ENCODE measurements around the gene B4GALNT4.
A peak's percentile ranks its signal among the peaks of the same experiment; 100 is the strongest.

The B4GALNT4 gene

GRCh38 chr11:363948-364761, 5.1 kb upstream of the B4GALNT4 start:
- Histone ChIP-seq H2AFZ (ENCODE audit: low read length) (peak overlapping the region; percentile 77), H4K20me1 (ENCODE audit: insufficient read depth, low read length) (no peaks in the 10 kb centered on the region), H3K9ac (ENCODE audit: low read length) (no peak overlapping the region), H3K79me2 (ENCODE audit: low read length) (no peaks in the 10 kb centered on the region), H3K36me3 (replicated peaks; ENCODE audit: insufficient read depth, low read length) (no peaks in the 10 kb centered on the region), H3K9me3 (replicated peaks; ENCODE audit: insufficient read depth, low read length) (no peaks in the 10 kb centered on the region), H3K4me1 (ENCODE audit: low read length) (0 out of 2 replicates have a peak, but pooled peaks cover 3% of the 10 kb centered on the region), H3K27ac (ENCODE audit: low read length) (no peak overlapping the region), H3K27me3 (replicated peaks; ENCODE audit: insufficient read depth, low read length) (peaks cover 77% of the 10 kb centered on the region), H3K4me3 (ENCODE audit: low read length) (0 out of 2 replicates have a peak overlapping the region, but pooled peaks have one; percentile 24), H3K9me2 (replicated peaks; ENCODE audit: insufficient read depth, low read length) (no peaks in the 10 kb centered on the region), H3K4me2 (ENCODE audit: low read depth, low read length) (peak overlapping the region; percentile 61), H3F3A (ENCODE audit: insufficient read depth, low read length) (no peaks in the 10 kb centered on the region)
- TF ChIP-seq, protein P1, sequence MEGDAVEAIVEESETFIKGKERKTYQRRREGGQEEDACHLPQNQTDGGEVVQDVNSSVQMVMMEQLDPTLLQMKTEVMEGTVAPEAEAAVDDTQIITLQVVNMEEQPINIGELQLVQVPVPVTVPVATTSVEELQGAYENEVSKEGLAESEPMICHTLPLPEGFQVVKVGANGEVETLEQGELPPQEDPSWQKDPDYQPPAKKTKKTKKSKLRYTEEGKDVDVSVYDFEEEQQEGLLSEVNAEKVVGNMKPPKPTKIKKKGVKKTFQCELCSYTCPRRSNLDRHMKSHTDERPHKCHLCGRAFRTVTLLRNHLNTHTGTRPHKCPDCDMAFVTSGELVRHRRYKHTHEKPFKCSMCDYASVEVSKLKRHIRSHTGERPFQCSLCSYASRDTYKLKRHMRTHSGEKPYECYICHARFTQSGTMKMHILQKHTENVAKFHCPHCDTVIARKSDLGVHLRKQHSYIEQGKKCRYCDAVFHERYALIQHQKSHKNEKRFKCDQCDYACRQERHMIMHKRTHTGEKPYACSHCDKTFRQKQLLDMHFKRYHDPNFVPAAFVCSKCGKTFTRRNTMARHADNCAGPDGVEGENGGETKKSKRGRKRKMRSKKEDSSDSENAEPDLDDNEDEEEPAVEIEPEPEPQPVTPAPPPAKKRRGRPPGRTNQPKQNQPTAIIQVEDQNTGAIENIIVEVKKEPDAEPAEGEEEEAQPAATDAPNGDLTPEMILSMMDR (IDR thresholded peaks at IDR 0.05; ENCODE audit: low read length) = peak; percentile 56
- no peak for TF ChIP-seq EZH2 (optimal IDR thresholded peaks at IDR 0.05; ENCODE audit: low read depth, low read length)
- peak; percentile 70 for DNase-seq

- Histone ChIP-seq H3K27ac (ENCODE audit: low read length) (no peak overlapping the region), H4K20me1 (ENCODE audit: insufficient read depth, low read length) (no peaks in the 10 kb centered on the region), H3K27me3 (replicated peaks; ENCODE audit: insufficient read depth, low read length) (peaks cover 71% of the 10 kb centered on the region), H3K9ac (ENCODE audit: low read length) (no peak overlapping the region), H3K9me2 (replicated peaks; ENCODE audit: insufficient read depth, low read length) (no peaks in the 10 kb centered on the region), H3K9me3 (replicated peaks; ENCODE audit: insufficient read depth, low read length) (no peaks in the 10 kb centered on the region), H3K36me3 (replicated peaks; ENCODE audit: insufficient read depth, low read length) (no peaks in the 10 kb centered on the region), H3F3A (ENCODE audit: insufficient read depth, low read length) (no peaks in the 10 kb centered on the region), H3K4me1 (ENCODE audit: low read length) (0 out of 2 replicates have a peak, but pooled peaks cover 3% of the 10 kb centered on the region), H3K4me2 (ENCODE audit: low read depth, low read length) (no peak overlapping the region), H2AFZ (ENCODE audit: low read length) (no peak overlapping the region), H3K79me2 (ENCODE audit: low read length) (no peaks in the 10 kb centered on the region), H3K4me3 (ENCODE audit: low read length) (no peak overlapping the region)
- TF ChIP-seq, protein P1 (IDR thresholded peaks at IDR 0.05; ENCODE audit: low read length) = no peak
- no peak for TF ChIP-seq EZH2phosphoT487 (IDR thresholded peaks at IDR 0.05; ENCODE audit: low read length)
- TF ChIP-seq EZH2 (optimal IDR thresholded peaks at IDR 0.05; ENCODE audit: low read depth, low read length) = no peak
- DNase-seq = no peak
These were observed 4.1 kb upstream of the B4GALNT4 start for GRCh38 chr11:364991-365725.

- Histone ChIP-seq H2AFZ (ENCODE audit: low read length) (no peak overlapping the region), H3K27ac (ENCODE audit: low read length) (no peak overlapping the region), H3K4me2 (ENCODE audit: low read depth, low read length) (no peak overlapping the region), H3K36me3 (replicated peaks; ENCODE audit: insufficient read depth, low read length) (no peaks in the 10 kb centered on the region), H3K4me3 (ENCODE audit: low read length) (no peak overlapping the region), H3K79me2 (ENCODE audit: low read length) (no peaks in the 10 kb centered on the region), H3K4me1 (ENCODE audit: low read length) (0 out of 2 replicates have a peak, but pooled peaks cover 3% of the 10 kb centered on the region), H3F3A (ENCODE audit: insufficient read depth, low read length) (no peaks in the 10 kb centered on the region), H3K9ac (ENCODE audit: low read length) (no peak overlapping the region), H3K27me3 (replicated peaks; ENCODE audit: insufficient read depth, low read length) (peaks cover 71% of the 10 kb centered on the region), H3K9me3 (replicated peaks; ENCODE audit: insufficient read depth, low read length) (no peaks in the 10 kb centered on the region), H3K9me2 (replicated peaks; ENCODE audit: insufficient read depth, low read length) (no peaks in the 10 kb centered on the region), H4K20me1 (ENCODE audit: insufficient read depth, low read length) (no peaks in the 10 kb centered on the region)
- TF ChIP-seq EZH2phosphoT487 (IDR thresholded peaks at IDR 0.05; ENCODE audit: low read length) = no peak
- TF ChIP-seq, protein P1 (IDR thresholded peaks at IDR 0.05; ENCODE audit: low read length) = no peak
- TF ChIP-seq EZH2 (optimal IDR thresholded peaks at IDR 0.05; ENCODE audit: low read depth, low read length) = no peak
- no peak for DNase-seq
These were observed 3.5 kb upstream of the B4GALNT4 start for GRCh38 chr11:365831-366230.
